GM12801 (cell line): Measurements from ENCODE around the gene HES6.

Experiments used
- TF ChIP-seq, protein P1 (sequence below): IDR thresholded peaks from one replicate; pipeline ENCODE4 v1.5.1; 2011; ENCODE audit warnings: control low read depth; ENCODE audit not compliant: insufficient read length; ENCODE audit errors: extremely low read depth

The HES6 gene

DNA sequence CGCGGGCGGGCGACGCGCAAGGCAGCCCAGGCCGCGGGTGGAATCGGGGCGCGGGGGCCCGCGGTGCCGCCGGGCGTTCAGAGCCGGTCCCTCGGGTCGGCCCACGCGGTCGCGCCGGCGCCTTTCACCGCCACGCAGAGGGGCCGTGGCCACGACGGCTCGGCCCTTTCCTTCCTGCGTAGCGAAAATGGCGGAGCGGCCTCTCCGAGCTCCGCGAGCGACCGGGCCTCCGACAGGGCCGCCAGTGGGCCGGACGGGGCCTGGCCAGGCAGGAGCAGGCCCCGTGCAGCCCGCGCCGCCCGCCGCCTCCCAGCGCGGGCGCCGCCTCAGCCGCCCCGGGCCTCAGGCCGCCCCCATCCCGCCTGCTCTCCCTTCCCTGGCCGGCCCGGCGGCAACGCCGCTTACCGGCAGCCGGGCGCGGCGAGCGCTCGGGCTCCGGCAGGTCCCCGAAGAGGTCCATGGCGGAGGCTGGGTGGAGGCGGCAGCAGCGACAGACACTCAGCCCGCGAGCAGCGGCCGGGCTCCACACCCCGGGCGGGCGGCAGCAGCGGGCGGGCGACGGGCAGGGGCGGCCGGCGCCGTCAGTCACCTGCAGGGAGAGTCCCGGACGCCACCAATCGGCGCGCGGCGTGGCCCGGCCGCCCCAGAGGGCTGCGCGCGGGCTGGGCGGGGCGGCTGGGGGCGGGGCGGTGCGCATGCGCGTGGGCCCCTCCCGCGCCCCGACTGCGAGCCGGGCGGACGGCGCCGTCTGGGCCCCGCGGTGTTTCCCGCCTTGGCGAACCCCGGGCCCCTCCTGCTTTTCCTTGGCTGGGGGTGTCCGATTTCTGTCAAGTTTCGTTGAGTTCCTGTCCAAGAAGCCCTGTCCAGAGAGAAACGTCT lies 36.5 kb downstream of the HES6 start, which contains the start of gene ILKAP:
TSS of gene ILKAP (minus strand) at position 602 of the 879 bp plus-strand sequence. CDS start at position 460, 142 bp downstream.
- TF ChIP-seq, protein P1, sequence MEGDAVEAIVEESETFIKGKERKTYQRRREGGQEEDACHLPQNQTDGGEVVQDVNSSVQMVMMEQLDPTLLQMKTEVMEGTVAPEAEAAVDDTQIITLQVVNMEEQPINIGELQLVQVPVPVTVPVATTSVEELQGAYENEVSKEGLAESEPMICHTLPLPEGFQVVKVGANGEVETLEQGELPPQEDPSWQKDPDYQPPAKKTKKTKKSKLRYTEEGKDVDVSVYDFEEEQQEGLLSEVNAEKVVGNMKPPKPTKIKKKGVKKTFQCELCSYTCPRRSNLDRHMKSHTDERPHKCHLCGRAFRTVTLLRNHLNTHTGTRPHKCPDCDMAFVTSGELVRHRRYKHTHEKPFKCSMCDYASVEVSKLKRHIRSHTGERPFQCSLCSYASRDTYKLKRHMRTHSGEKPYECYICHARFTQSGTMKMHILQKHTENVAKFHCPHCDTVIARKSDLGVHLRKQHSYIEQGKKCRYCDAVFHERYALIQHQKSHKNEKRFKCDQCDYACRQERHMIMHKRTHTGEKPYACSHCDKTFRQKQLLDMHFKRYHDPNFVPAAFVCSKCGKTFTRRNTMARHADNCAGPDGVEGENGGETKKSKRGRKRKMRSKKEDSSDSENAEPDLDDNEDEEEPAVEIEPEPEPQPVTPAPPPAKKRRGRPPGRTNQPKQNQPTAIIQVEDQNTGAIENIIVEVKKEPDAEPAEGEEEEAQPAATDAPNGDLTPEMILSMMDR: no peak

DNA sequence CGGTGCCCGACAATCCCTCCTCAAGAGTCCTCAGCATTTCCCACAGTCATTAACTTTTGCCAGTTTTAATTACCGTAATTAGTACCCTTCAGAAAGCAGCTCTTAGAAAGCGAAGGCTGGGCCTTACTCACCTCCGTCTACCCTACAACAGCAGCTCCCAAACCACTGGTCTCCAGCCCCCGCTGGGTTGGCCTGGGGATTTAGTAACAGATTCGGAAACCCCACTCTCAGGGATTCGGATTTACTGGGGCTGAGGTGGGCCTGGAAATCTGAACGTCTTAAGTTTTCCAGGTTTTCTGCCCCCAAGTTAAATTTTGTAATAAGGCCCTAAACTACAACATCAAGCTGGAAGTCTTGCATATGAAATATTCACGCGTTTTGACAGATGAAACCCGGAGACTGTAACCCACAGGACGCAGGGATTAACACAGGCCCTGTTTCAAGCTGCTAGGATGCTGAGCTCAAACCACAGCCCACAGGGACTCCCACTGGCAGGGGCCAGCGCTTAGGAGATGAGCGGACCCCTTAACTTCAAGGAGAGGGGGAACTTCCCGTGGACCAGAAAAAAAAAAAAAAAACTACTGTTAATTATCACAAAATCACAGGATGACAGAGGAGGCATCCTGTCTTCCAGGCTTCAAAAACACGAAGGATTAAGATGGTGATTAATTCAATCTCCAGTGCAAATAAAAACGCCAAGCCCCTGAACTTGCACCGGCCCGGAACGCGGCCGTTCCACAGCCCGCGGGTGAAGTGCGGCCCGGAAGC lies 37.3 kb downstream of the HES6 start:
- TF ChIP-seq, protein P1: no peak

GRCh38 chr2:238190445-238190844 lies 49.4 kb downstream of the HES6 start:
- TF ChIP-seq, protein P1: no peak
